Vagina (tissue), 2 donors: ENCODE results near the gene WWTR1. TPM values are rescaled to one million over a fixed set of nuclear protein-coding genes. Genes with fewer than 3 reads are reported as not detected.

Source experiments
- DNase-seq, 2 donors: peaks; one replicate each; pipeline ENCODE4 v3.0.0-alpha.2; 2017; ENCODE audit errors: extremely low spot score in 2 of 2
- H3K27ac ChIP-seq: fragments of 200-600 bp; sonication (generic); one replicate; pipeline ENCODE4 v1.5.1; 2019
- H3K27me3 ChIP-seq: fragments of 200-600 bp; sonication (generic); one replicate; pipeline ENCODE4 v1.5.1; 2019
- H3K36me3 ChIP-seq, 2 donors: fragments of 200-600 bp; sonication (generic); one replicate each; pipeline ENCODE4 v1.5.1; 2017 to 2019
- H3K4me1 ChIP-seq: fragments of 200-600 bp; sonication (generic); one replicate; pipeline ENCODE4 v1.5.1; 2019
- H3K4me3 ChIP-seq, 2 donors: fragments of 200-600 bp; sonication (generic); 1 replicate in 1 of 2; 2 replicates in 1 of 2; pipeline ENCODE4 v1.5.1; 2016 to 2019
- H3K9me3 ChIP-seq: fragments of 200-600 bp; sonication (generic); one replicate; pipeline ENCODE4 v1.5.1; 2019
- POLR2A ChIP-seq, 2 donors: fragments of 450-650 bp; IDR thresholded peaks; one replicate each; pipeline ENCODE4 v1.6.1; 2017; ENCODE audit warnings: antibody characterized with exemption in 2 of 2, mild to moderate bottlenecking in 2 of 2, moderate library complexity in 2 of 2
- POLR2AphosphoS5 ChIP-seq, 2 donors: sonication (generic); formaldehyde crosslinking; IDR thresholded peaks; one replicate each; pipeline ENCODE4 v1.9.0; 2017; ENCODE audit warnings: antibody characterized with exemption in 2 of 2, mild to moderate bottlenecking in 2 of 2, low read depth in 1 of 2; ENCODE audit not compliant: insufficient read depth in 1 of 2
- intact Hi-C: fragments of 100-400 bp; cut with DNase I; formaldehyde crosslinking; loops from one replicate; pipeline ENCODE4 v1.15.1; 2023
- total RNA-seq: library from RNA; depleted of rRNA; stranded (reverse); fragments of >200 nt; gene quantifications from one replicate; pipeline ENCODE4 v1.2.3, GENCODE V29; 2016
- TF ChIP-seq, protein P1 (sequence below), 3 experiments: fragments of 450-650 bp in 2 of 3; fragments of 200-600 bp in 1 of 3; sonication (generic) in 1 of 3; IDR thresholded peaks; one replicate each; pipeline ENCODE4 v1.5.1; 2017 to 2019; ENCODE audit warnings: antibody characterized with exemption in 3 of 3, mild to moderate bottlenecking in 2 of 3, moderate library complexity in 2 of 3

WWTR1 gene
- total RNA-seq, 1 donor from 2014 or later, result 181 TPM

DNA sequence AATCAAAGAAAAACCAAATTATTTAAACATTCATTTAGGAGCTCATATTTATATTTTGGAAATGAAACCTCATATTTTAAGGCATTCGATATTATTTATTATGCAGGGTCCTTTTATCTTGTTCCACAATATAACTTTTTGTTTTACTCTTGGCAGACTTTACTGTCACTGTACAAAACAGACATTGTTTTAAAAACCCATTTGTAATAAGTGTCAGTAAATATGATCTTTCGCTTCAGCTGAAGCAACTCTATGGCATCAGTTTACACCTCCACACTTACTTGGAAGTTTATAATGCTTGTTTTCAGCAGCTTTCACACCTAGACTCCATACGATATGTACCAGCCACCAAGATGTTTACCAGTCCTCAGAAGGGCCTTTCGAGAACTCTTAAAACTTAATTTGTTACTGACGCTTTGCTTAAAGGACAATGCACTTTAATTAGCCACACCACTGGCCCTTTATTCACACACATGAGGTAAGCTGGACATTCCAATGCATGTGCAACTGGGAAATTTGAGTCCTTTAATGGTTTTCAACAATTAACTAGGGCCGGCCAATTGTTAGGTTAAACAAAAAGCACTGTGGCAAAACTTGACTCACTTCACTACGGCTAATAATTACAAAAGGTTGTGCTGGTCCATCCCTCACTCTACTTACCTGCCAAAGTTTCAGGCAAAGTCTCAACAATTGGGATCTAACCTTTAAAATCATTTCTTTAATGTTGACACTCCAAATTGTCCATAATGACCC lies 16.7 kb downstream of the WWTR1 start:
- intact Hi-C loops, result no loop called here
- peaks cover 78% of the 10 kb centered on the region for H3K4me1 ChIP-seq
- peak overlapping the region; percentile 9 for H3K27ac ChIP-seq
- no peaks in the 10 kb centered on the region for H3K36me3 ChIP-seq
- H3K9me3 ChIP-seq, result no peaks in the 10 kb centered on the region
- H3K27me3 ChIP-seq, result no peaks in the 10 kb centered on the region
- TF ChIP-seq, protein P1, sequence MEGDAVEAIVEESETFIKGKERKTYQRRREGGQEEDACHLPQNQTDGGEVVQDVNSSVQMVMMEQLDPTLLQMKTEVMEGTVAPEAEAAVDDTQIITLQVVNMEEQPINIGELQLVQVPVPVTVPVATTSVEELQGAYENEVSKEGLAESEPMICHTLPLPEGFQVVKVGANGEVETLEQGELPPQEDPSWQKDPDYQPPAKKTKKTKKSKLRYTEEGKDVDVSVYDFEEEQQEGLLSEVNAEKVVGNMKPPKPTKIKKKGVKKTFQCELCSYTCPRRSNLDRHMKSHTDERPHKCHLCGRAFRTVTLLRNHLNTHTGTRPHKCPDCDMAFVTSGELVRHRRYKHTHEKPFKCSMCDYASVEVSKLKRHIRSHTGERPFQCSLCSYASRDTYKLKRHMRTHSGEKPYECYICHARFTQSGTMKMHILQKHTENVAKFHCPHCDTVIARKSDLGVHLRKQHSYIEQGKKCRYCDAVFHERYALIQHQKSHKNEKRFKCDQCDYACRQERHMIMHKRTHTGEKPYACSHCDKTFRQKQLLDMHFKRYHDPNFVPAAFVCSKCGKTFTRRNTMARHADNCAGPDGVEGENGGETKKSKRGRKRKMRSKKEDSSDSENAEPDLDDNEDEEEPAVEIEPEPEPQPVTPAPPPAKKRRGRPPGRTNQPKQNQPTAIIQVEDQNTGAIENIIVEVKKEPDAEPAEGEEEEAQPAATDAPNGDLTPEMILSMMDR (IDR thresholded peaks at IDR 0.05), result no peak
- no peak for TF ChIP-seq POLR2A (IDR thresholded peaks at IDR 0.05)
- no peak for TF ChIP-seq POLR2AphosphoS5 (IDR thresholded peaks at IDR 0.05; ENCODE audit: insufficient read depth in 1 of 2, low read depth in 1 of 2)
- H3K4me3 ChIP-seq, result no peak overlapping the region
- DNase-seq, result no peak

- H3K27me3 ChIP-seq, result no peaks in the 10 kb centered on the region
- H3K4me1 ChIP-seq, result peaks cover 82% of the 10 kb centered on the region
- H3K27ac ChIP-seq, result peak overlapping the region; percentile 54
- TF ChIP-seq POLR2A (IDR thresholded peaks at IDR 0.05) (no peak), POLR2AphosphoS5 (IDR thresholded peaks at IDR 0.05; ENCODE audit: insufficient read depth in 1 of 2, low read depth in 1 of 2) (no peak)
- TF ChIP-seq, protein P1 (IDR thresholded peaks at IDR 0.05), result no peak
- DNase-seq, result no peak
- intact Hi-C loops, result no loop called here
- no peaks in the 10 kb centered on the region for H3K36me3 ChIP-seq
- H3K9me3 ChIP-seq, result no peaks in the 10 kb centered on the region
- H3K4me3 ChIP-seq, result peak overlapping the region; percentile 16 to 20
Measured at GRCh38 chr3:149639093-149639486, 18.7 kb downstream of the WWTR1 start.

DNA sequence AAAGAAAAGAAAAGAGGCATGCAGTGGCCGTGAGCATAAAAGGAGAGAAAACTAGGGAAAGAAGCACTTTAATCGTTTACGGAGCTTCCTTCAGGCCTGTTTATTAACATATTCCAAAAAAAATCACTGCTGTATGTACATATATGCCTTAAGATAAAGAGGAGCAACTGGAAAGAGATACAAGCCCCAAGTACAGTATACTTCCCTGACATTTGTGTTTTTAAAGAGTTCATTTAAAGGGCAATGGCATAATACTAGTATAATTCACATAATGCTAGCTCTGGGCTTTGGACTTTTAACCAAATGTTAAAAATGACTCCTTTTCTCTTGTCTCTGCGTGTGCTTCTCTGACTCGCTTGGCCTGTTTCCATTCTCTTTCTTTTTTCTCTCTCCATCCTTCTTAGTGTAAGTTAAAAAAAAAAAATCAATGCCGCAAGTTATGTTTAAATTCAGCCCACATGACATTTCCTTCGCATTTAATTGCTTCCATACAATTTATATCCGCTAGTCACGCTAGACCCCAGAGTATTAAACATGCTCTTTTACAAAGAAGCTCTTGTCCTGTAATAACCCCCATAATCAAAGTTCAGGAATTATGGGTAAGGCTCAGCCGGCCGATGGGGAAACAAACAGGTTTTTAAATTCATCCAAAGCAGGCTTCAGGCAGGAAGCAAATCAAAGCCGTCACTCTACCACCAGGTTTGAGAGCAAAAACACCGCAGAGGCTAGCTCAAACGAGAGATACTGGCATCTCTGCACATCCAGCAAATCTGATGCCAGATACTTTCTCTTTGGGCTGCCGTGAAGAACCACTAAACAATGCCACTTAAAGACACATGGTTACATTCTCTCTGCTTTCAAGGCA lies 19.4 kb downstream of the WWTR1 start:
- no peaks in the 10 kb centered on the region for H3K27me3 ChIP-seq
- intact Hi-C loops, result no loop called here
- H3K4me1 ChIP-seq, result peaks cover 82% of the 10 kb centered on the region
- H3K36me3 ChIP-seq, result no peaks in the 10 kb centered on the region
- DNase-seq, result no peak
- TF ChIP-seq POLR2AphosphoS5 (IDR thresholded peaks at IDR 0.05; ENCODE audit: insufficient read depth in 1 of 2, low read depth in 1 of 2) (no peak), POLR2A (IDR thresholded peaks at IDR 0.05) (no peak)
- TF ChIP-seq, protein P1 (IDR thresholded peaks at IDR 0.05), result no peak
- H3K9me3 ChIP-seq, result no peaks in the 10 kb centered on the region
- peak overlapping the region; percentile 54 for H3K27ac ChIP-seq
- peak overlapping the region; percentile 16 to 20 for H3K4me3 ChIP-seq

DNA sequence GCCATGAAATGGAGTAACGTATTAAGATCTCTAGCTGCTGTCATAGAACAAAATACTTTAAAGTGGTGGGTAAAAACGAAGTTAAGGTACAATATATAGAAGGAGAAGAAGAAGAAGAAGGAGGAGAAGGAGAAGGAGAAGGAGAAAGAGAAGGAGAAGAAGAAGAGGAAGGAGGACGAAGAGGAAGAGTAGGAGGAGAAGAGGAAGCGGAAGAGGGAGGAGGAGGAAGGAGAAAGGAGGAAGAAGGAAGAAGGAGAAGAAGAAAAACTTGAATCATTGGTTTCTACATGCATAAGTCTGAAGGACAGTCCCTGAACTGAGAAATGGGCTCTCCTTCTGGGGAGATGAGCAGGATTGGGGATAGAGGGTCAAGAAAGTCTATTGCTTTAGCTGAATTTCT lies 22.4 kb downstream of the WWTR1 start:
- no peak for DNase-seq
- intact Hi-C loops, result no loop called here
- Histone ChIP-seq H3K36me3 (no peaks in the 10 kb centered on the region), H3K27ac (no peak overlapping the region), H3K4me1 (peaks cover 75% of the 10 kb centered on the region), H3K27me3 (no peaks in the 10 kb centered on the region), H3K4me3 (no peak overlapping the region), H3K9me3 (no peaks in the 10 kb centered on the region)
- TF ChIP-seq, protein P1 (IDR thresholded peaks at IDR 0.05), result no peak
- TF ChIP-seq POLR2A (IDR thresholded peaks at IDR 0.05) (no peak), POLR2AphosphoS5 (IDR thresholded peaks at IDR 0.05; ENCODE audit: insufficient read depth in 1 of 2, low read depth in 1 of 2) (no peak)
